Activated T-helper 1 cell treated with anti-CD3 and anti-CD28 coated beads, Interleukin-12 subunit alpha, Interleukin-12 subunit beta, Interleukin-2, Interleukin-4 antibody, amounts not matched to agents 30 ng/mL and 10 ng/mL and 1 ng/mL, durations not matched to agents 14 hours and 24 hours and 36 hours (primary cell): ENCODE measurements around the gene CNOT2. TPM values are rescaled to one million over a fixed set of nuclear protein-coding genes. Genes with fewer than 3 reads are reported as not detected.

ENCODE experiments used
- DNase-seq: peaks from one replicate; pipeline ENCODE4 v3.0.0; 2021; ENCODE audit warnings: low spot score
- H3K27ac Mint-ChIP-seq: one replicate; pipeline ENCODE4 v1.8.0; 2021; ENCODE audit warnings: mild to moderate bottlenecking, mixed read lengths
- H3K27me3 Mint-ChIP-seq: one replicate; pipeline ENCODE4 v1.8.0; 2022; ENCODE audit warnings: mild to moderate bottlenecking, moderate library complexity, mixed read lengths; ENCODE audit not compliant: insufficient read depth
- H3K36me3 Mint-ChIP-seq: one replicate; pipeline ENCODE4 v1.8.0; 2021; ENCODE audit warnings: low read depth, mixed read lengths
- H3K4me1 Mint-ChIP-seq: one replicate; pipeline ENCODE4 v1.8.0; 2021; ENCODE audit warnings: low read depth, mixed read lengths
- H3K4me3 Mint-ChIP-seq: one replicate; pipeline ENCODE4 v1.8.0; 2021; ENCODE audit warnings: mild to moderate bottlenecking, moderate library complexity, mixed read lengths
- H3K9me3 Mint-ChIP-seq: one replicate; pipeline ENCODE4 v1.8.0; 2021; ENCODE audit warnings: mixed read lengths
- intact Hi-C: fragments of 100-400 bp; cut with micrococcal nuclease; formaldehyde crosslinking; loops from one replicate; pipeline ENCODE4 v1.15.1; 2024
- total RNA-seq: library from RNA; stranded (reverse); gene quantifications from 2 replicates; pipeline ENCODE4 v1.2.3, GENCODE V29; 2022

The CNOT2 gene
- total RNA-seq, 1 donor from 2014 or later, result 69.0 TPM

DNA sequence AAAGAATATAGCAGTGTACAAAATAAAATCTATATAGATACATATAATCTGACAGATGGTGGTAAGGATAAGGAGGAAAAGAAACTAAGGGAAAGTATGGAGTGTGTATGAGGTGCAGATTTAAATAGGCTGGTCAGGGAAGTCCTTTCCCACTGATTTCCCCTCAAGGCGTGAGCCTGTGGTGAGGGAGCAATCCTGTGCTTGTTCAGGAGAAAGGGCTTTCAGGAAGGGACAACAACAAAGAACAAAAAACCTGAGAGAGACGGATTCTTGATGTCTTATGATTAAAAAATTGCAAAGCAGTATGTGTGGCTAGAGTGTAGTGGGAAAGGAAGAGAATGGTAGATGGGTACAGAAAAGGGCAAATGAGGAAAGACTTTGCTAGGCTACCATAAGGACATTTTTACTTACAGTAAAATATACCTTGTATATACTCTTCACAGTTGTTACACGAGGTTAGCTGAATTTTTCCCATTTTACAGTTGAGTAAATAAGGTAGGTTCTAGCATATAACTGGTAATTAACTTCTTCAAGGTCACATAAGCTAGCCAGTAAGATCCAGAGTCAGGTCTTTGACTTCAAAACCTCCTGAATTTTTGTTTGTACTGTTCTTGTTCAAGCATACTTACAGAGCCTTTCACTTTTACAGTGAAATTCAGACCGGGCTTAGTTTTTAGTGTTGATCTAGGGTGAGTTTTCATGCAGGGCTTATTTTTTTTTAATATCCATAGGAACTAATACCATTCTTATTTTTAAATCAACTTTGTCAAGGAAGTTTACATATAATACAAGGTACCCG lies 15.6 kb downstream of the CNOT2 start:
- no peaks in the 10 kb centered on the region for H3K27me3 Mint-ChIP-seq
- H3K4me1 Mint-ChIP-seq, result peaks cover 12% of the 10 kb centered on the region
- peak overlapping the region; percentile 1 for H3K27ac Mint-ChIP-seq
- H3K4me3 Mint-ChIP-seq, result no peak overlapping the region
- intact Hi-C loops, result no loop called here
- H3K36me3 Mint-ChIP-seq, result peaks cover 4% of the 10 kb centered on the region
- DNase-seq, result no peak
- no peaks in the 10 kb centered on the region for H3K9me3 Mint-ChIP-seq

DNA sequence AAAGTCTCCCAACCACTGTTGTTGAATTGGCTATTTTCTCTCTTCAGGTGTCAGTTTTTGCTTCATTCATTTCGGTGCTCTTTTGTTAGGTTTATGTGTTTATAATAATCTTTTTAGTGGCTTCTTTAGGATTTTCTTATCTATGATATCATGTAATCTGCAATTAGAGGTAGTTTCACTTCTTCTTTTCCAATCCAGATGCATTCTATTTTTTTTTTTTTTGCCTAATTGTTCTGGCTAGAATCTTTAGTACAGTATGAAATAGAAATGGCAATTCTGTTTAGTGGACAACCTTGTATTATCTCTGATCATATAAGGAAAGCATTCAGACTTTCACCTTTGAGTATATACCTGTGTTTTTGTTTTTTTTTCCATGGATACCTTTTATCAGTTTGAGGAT lies 17.4 kb downstream of the CNOT2 start:
- Mint-ChIP-seq H3K36me3 (peaks cover 8% of the 10 kb centered on the region), H3K4me3 (no peak overlapping the region), H3K27ac (no peak overlapping the region), H3K27me3 (no peaks in the 10 kb centered on the region), H3K9me3 (no peaks in the 10 kb centered on the region), H3K4me1 (peaks cover 19% of the 10 kb centered on the region)
- DNase-seq, result no peak
- intact Hi-C loops, result no loop called here

DNA sequence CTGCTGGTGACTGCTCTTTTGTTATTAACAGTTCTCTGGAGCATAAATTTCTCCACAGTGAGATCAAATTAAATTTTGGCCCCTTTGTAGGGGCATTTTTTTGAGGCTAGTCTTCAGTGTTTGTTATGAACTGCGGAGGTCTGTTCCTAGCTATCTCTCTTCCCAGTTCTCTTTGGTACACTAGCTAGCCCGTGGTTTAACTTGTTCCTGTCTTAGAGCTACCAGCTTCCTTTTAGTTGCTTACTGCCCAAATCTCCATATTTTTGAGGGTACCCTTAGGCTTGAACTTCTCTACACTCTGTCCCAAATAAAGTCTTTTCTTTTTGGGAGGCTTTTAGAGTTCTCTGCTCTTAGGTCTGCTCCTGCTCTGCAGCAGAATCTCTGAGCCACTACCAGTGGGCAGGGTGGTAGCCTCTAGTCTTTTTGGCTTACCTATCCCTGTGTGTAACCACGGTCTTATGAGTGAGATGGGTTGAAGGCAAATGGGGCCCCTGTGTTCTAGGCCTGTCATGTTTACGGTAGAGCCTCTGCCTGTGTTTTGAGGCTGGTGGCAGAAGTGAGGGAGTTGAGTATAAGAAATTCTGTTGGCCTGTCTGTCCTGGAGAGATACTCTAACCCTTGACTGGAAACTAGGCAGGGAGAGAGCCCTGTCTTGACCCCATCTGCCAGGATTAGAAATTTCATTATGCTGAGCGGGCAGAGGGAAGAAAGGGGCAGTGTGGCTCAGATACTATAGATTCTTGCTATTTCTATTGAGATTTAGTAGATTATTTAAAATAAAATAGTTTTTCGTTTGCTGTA lies 21.0 kb downstream of the CNOT2 start:
- Mint-ChIP-seq H3K27me3 (no peaks in the 10 kb centered on the region), H3K9me3 (no peaks in the 10 kb centered on the region), H3K4me1 (peaks cover 26% of the 10 kb centered on the region), H3K36me3 (peaks cover 11% of the 10 kb centered on the region), H3K27ac (no peak overlapping the region), H3K4me3 (no peak overlapping the region)
- no peak for DNase-seq
- intact Hi-C loops, result no loop called here

GRCh38 chr12:70265132-70265531 lies 21.9 kb downstream of the CNOT2 start:
- DNase-seq, result no peak
- H3K27me3 Mint-ChIP-seq, result no peaks in the 10 kb centered on the region
- no peaks in the 10 kb centered on the region for H3K9me3 Mint-ChIP-seq
- peaks cover 26% of the 10 kb centered on the region for H3K4me1 Mint-ChIP-seq
- no peak overlapping the region for H3K4me3 Mint-ChIP-seq
- H3K36me3 Mint-ChIP-seq, result peaks cover 9% of the 10 kb centered on the region
- intact Hi-C loops, result no loop called here
- H3K27ac Mint-ChIP-seq, result no peak overlapping the region

GRCh38 chr12:70267550-70267949 lies 24.3 kb downstream of the CNOT2 start:
- H3K27me3 Mint-ChIP-seq, result no peaks in the 10 kb centered on the region
- H3K4me3 Mint-ChIP-seq, result no peak overlapping the region
- no peak for DNase-seq
- H3K9me3 Mint-ChIP-seq, result no peaks in the 10 kb centered on the region
- peaks cover 27% of the 10 kb centered on the region for H3K4me1 Mint-ChIP-seq
- H3K27ac Mint-ChIP-seq, result no peak overlapping the region
- peaks cover 12% of the 10 kb centered on the region for H3K36me3 Mint-ChIP-seq
- intact Hi-C loops, result no loop called here

- Mint-ChIP-seq H3K27me3 (no peaks in the 10 kb centered on the region), H3K4me3 (no peak overlapping the region), H3K36me3 (peaks cover 16% of the 10 kb centered on the region), H3K4me1 (peaks cover 27% of the 10 kb centered on the region), H3K9me3 (no peaks in the 10 kb centered on the region), H3K27ac (no peak overlapping the region)
- intact Hi-C loops, result no loop called here
- no peak for DNase-seq
These were observed 25.7 kb downstream of the CNOT2 start for GRCh38 chr12:70268972-70269371.

- no peak for DNase-seq
- Mint-ChIP-seq H3K9me3 (no peaks in the 10 kb centered on the region), H3K27ac (no peak overlapping the region), H3K36me3 (peaks cover 13% of the 10 kb centered on the region), H3K4me1 (peaks cover 31% of the 10 kb centered on the region), H3K4me3 (no peak overlapping the region), H3K27me3 (no peaks in the 10 kb centered on the region)
- intact Hi-C loops, result no loop called here
These were observed 26.9 kb downstream of the CNOT2 start for GRCh38 chr12:70270108-70270507.

DNA sequence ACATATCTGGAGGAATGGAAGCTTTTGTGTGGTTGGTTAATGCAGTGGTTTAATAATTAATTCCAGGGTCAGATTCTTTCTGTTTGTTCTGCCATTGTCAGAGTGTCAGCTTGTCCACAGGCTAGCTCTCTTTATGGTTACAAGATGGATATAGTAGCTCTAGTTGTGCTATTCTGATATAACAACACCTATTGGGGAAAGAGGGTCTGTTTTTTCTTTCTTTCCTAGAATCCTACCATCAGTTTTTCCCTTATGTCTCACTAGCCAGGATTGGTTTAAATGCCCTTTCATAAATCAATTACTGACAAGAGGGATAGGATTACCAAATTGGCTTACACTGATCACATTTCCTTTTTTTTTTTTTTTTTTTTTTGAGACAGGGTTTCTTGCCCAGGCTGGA lies 27.8 kb downstream of the CNOT2 start:
- intact Hi-C loops, result no loop called here
- no peaks in the 10 kb centered on the region for H3K9me3 Mint-ChIP-seq
- no peak overlapping the region for H3K4me3 Mint-ChIP-seq
- H3K36me3 Mint-ChIP-seq, result peaks cover 15% of the 10 kb centered on the region
- no peaks in the 10 kb centered on the region for H3K27me3 Mint-ChIP-seq
- H3K27ac Mint-ChIP-seq, result no peak overlapping the region
- H3K4me1 Mint-ChIP-seq, result peaks cover 37% of the 10 kb centered on the region
- no peak for DNase-seq

DNA sequence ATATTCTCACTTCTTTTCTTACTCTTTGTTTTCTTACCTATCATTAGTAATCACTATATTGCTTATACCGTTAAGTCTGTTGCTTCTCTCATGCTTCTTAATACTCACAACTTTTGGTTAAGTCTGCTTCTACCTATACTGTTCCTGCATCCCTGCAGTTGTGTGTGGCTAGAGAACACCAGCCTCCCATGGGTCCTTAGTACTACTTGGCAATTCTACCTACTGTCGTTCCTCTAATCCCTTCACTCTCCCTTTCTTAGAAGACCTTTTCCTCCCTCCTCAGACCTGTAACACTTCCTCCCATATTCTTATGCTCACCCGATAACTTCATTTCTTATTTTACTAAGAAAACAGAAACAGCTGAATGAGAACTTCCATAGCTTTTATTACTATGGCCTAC lies 29.3 kb downstream of the CNOT2 start:
- no peak for DNase-seq
- no peak overlapping the region for H3K4me3 Mint-ChIP-seq
- H3K27ac Mint-ChIP-seq, result no peak overlapping the region
- peaks cover 35% of the 10 kb centered on the region for H3K4me1 Mint-ChIP-seq
- intact Hi-C loops, result no loop called here
- no peaks in the 10 kb centered on the region for H3K9me3 Mint-ChIP-seq
- H3K36me3 Mint-ChIP-seq, result peaks cover 15% of the 10 kb centered on the region
- no peaks in the 10 kb centered on the region for H3K27me3 Mint-ChIP-seq

- H3K36me3 Mint-ChIP-seq, result peaks cover 21% of the 10 kb centered on the region
- H3K27me3 Mint-ChIP-seq, result no peaks in the 10 kb centered on the region
These were observed 31.8 kb downstream of the CNOT2 start for GRCh38 chr12:70275045-70275444.

DNA sequence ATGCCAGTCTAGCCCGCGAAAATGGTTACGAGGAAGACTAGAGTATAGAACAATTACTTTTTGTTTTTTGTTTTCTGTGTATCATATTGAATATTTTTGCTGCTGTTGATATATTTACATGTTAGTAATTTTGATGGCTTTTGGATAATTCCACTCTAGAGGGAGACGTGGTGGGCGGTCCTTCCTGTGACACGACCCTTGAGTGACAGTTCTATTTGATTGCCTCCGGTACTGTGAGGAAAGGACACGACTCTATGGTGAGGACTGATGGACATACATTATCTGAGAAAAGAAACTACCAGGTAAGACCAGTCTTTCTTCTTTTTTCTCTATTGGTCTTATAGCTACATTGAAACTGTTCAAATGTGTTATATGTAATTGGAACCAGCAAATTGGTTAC lies 34.7 kb downstream of the CNOT2 start:
- DNase-seq, result no peak
- Mint-ChIP-seq H3K9me3 (no peaks in the 10 kb centered on the region), H3K27me3 (no peaks in the 10 kb centered on the region), H3K27ac (no peak overlapping the region), H3K4me1 (peaks cover 41% of the 10 kb centered on the region), H3K4me3 (no peak overlapping the region), H3K36me3 (peaks cover 18% of the 10 kb centered on the region)
- intact Hi-C loops, result no loop called here

More at GRCh38 chr12:70275045-70275444, 31.8 kb downstream of the CNOT2 start:
- Mint-ChIP-seq H3K27ac (no peak overlapping the region), H3K4me3 (no peak overlapping the region), H3K4me1 (peaks cover 47% of the 10 kb centered on the region), H3K9me3 (no peaks in the 10 kb centered on the region)
- no peak for DNase-seq
- intact Hi-C loops, result no loop called here

DNA sequence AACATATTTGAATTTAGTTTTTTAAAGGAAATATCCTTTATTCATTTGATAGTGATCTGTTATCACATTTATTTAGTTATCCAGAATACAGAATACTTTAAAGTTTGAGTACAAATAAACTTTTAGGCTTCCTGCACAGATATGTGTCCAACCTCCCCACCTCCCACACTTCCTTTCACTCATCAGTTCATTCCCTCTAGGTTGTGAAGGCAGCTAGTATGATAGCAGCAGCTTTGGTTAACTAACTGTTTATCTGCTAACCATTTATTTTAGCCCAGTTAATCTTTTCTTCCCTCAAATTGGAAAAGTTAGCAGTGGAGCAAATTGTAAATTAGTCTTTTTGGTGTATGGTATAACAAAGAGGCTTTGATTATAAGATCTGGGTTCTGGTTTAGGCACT lies 35.7 kb downstream of the CNOT2 start:
- H3K4me1 Mint-ChIP-seq, result peaks cover 40% of the 10 kb centered on the region
- H3K36me3 Mint-ChIP-seq, result peaks cover 16% of the 10 kb centered on the region
- no peak for DNase-seq
- no peaks in the 10 kb centered on the region for H3K9me3 Mint-ChIP-seq
- no peaks in the 10 kb centered on the region for H3K27me3 Mint-ChIP-seq
- H3K4me3 Mint-ChIP-seq, result no peak overlapping the region
- H3K27ac Mint-ChIP-seq, result no peak overlapping the region
- intact Hi-C loops, result no loop called here

GRCh38 chr12:70283232-70283631 lies 40.0 kb downstream of the CNOT2 start:
- intact Hi-C loops, result no loop called here
- H3K9me3 Mint-ChIP-seq, result no peaks in the 10 kb centered on the region
- peaks cover 15% of the 10 kb centered on the region for H3K4me1 Mint-ChIP-seq
- H3K36me3 Mint-ChIP-seq, result peaks cover 15% of the 10 kb centered on the region
- H3K27me3 Mint-ChIP-seq, result no peaks in the 10 kb centered on the region
- no peak for DNase-seq
- no peak overlapping the region for H3K4me3 Mint-ChIP-seq
- H3K27ac Mint-ChIP-seq, result no peak overlapping the region
